Parathyroid adenoma (tissue), 2 donors: ENCODE results near the gene SPTBN1.
"Not testable (repeated sequence)": the region's sequence is repeated elsewhere in the genome, so short reads cannot be mapped to it uniquely, and the experiment has no call there.

Source experiments
- H2AFZ ChIP-seq: fragments of 300-600 bp; sonication (generic); one replicate; pipeline ENCODE4 v1.7.0; 2017; ENCODE audit warnings: antibody characterized with exemption, mild to moderate bottlenecking
- H3K27ac ChIP-seq: fragments of 300-600 bp; sonication (generic); one replicate; pipeline ENCODE4 v1.7.0; 2017
- H3K27me3 ChIP-seq: fragments of 300-600 bp; sonication (generic); one replicate; pipeline ENCODE4 v1.7.0; 2017; ENCODE audit warnings: low read length; ENCODE audit not compliant: control insufficient read depth, insufficient read depth
- H3K36me3 ChIP-seq: fragments of 300-600 bp; sonication (generic); one replicate; pipeline ENCODE4 v1.7.0; 2017; ENCODE audit warnings: low read length; ENCODE audit not compliant: control insufficient read depth, insufficient read depth
- H3K4me1 ChIP-seq: fragments of 300-600 bp; sonication (generic); one replicate; pipeline ENCODE4 v1.7.0; 2017; ENCODE audit warnings: control low read depth
- H3K4me2 ChIP-seq: fragments of 300-600 bp; sonication (generic); one replicate; pipeline ENCODE4 v1.7.0; 2017; ENCODE audit warnings: low read length
- H3K4me3 ChIP-seq: fragments of 300-600 bp; sonication (generic); one replicate; pipeline ENCODE4 v1.7.0; 2017; ENCODE audit warnings: low read depth, low read length
- H3K79me2 ChIP-seq: fragments of 300-600 bp; sonication (generic); one replicate; pipeline ENCODE4 v1.7.0; 2017; ENCODE audit warnings: control low read depth
- H3K9ac ChIP-seq: fragments of 300-600 bp; sonication (generic); one replicate; pipeline ENCODE4 v1.7.0; 2017; ENCODE audit warnings: mild to moderate bottlenecking
- H3K9me3 ChIP-seq: fragments of 300-600 bp; sonication (generic); one replicate; pipeline ENCODE4 v1.7.0; 2017; ENCODE audit warnings: low read length; ENCODE audit not compliant: control insufficient read depth
- CTCF ChIP-seq: fragments of 300-600 bp; sonication (generic); IDR thresholded peaks from one replicate; pipeline ENCODE4 v1.7.0; 2017; ENCODE audit warnings: antibody characterized with exemption, mild to moderate bottlenecking
- donor health status: primary hyperparathyroidism.

The SPTBN1 gene

GRCh38 chr2:54514822-54515569 is 58.9 kb downstream of the SPTBN1 start:
- H3K36me3 ChIP-seq, result no peaks in the 10 kb centered on the region
- H2AFZ ChIP-seq, result no peak overlapping the region
- no peak overlapping the region for H3K4me3 ChIP-seq
- H3K27ac ChIP-seq, result no peak overlapping the region
- H3K79me2 ChIP-seq, result peaks cover 41% of the 10 kb centered on the region
- no peak for TF ChIP-seq CTCF
- H3K4me1 ChIP-seq, result peaks cover 12% of the 10 kb centered on the region
- no peak overlapping the region for H3K4me2 ChIP-seq
- no peaks in the 10 kb centered on the region for H3K27me3 ChIP-seq
- no peak overlapping the region for H3K9ac ChIP-seq
- no peaks in the 10 kb centered on the region for H3K9me3 ChIP-seq

- no peaks in the 10 kb centered on the region for H3K9me3 ChIP-seq
- no peak overlapping the region for H3K4me2 ChIP-seq
- H3K4me3 ChIP-seq, result no peak overlapping the region
- H2AFZ ChIP-seq, result no peak overlapping the region
- peaks cover 3% of the 10 kb centered on the region for H3K4me1 ChIP-seq
- peaks cover 38% of the 10 kb centered on the region for H3K79me2 ChIP-seq
- no peak for TF ChIP-seq CTCF
- H3K36me3 ChIP-seq, result no peaks in the 10 kb centered on the region
- no peaks in the 10 kb centered on the region for H3K27me3 ChIP-seq
- no peak overlapping the region for H3K27ac ChIP-seq
- H3K9ac ChIP-seq, result no peak overlapping the region
Measured at GRCh38 chr2:54516842-54517241, 60.7 kb downstream of the SPTBN1 start.

GRCh38 chr2:54518016-54518415 is 61.9 kb downstream of the SPTBN1 start:
- H3K27me3 ChIP-seq, H3K4me2 ChIP-seq, H3K36me3 ChIP-seq, H3K4me1 ChIP-seq, H3K4me3 ChIP-seq, H3K27ac ChIP-seq, H2AFZ ChIP-seq, H3K9me3 ChIP-seq, H3K9ac ChIP-seq: not testable (repeated sequence)
- peaks cover 34% of the 10 kb centered on the region for H3K79me2 ChIP-seq

GRCh38 chr2:54518430-54518829 is 62.3 kb downstream of the SPTBN1 start:
- Histone ChIP-seq H3K4me1 (peaks cover 3% of the 10 kb centered on the region), H3K9ac (no peak overlapping the region)
- no peak for TF ChIP-seq CTCF

GRCh38 chr2:54519841-54520459 is 63.8 kb downstream of the SPTBN1 start:
- peaks cover 33% of the 10 kb centered on the region for H3K79me2 ChIP-seq
- H3K9me3 ChIP-seq, result no peaks in the 10 kb centered on the region
- no peaks in the 10 kb centered on the region for H3K27me3 ChIP-seq
- H3K36me3 ChIP-seq, result no peaks in the 10 kb centered on the region
- no peak overlapping the region for H3K27ac ChIP-seq
- H3K4me3 ChIP-seq, result no peak overlapping the region
- H3K4me1 ChIP-seq, result peaks cover 7% of the 10 kb centered on the region
- H3K9ac ChIP-seq, result no peak overlapping the region
- TF ChIP-seq CTCF, result no peak
- no peak overlapping the region for H3K4me2 ChIP-seq
- no peak overlapping the region for H2AFZ ChIP-seq

More at GRCh38 chr2:54518430-54518829, 62.3 kb downstream of the SPTBN1 start:
- H3K27me3 ChIP-seq, result no peaks in the 10 kb centered on the region
- H3K4me2 ChIP-seq, result no peak overlapping the region
- no peak overlapping the region for H2AFZ ChIP-seq
- H3K79me2 ChIP-seq, result peaks cover 35% of the 10 kb centered on the region
- no peaks in the 10 kb centered on the region for H3K36me3 ChIP-seq
- H3K4me3 ChIP-seq, result no peak overlapping the region
- H3K27ac ChIP-seq, result no peak overlapping the region
- no peaks in the 10 kb centered on the region for H3K9me3 ChIP-seq
